Measurements from ENCODE around the gene TNRC18.

The TNRC18 gene

DNA sequence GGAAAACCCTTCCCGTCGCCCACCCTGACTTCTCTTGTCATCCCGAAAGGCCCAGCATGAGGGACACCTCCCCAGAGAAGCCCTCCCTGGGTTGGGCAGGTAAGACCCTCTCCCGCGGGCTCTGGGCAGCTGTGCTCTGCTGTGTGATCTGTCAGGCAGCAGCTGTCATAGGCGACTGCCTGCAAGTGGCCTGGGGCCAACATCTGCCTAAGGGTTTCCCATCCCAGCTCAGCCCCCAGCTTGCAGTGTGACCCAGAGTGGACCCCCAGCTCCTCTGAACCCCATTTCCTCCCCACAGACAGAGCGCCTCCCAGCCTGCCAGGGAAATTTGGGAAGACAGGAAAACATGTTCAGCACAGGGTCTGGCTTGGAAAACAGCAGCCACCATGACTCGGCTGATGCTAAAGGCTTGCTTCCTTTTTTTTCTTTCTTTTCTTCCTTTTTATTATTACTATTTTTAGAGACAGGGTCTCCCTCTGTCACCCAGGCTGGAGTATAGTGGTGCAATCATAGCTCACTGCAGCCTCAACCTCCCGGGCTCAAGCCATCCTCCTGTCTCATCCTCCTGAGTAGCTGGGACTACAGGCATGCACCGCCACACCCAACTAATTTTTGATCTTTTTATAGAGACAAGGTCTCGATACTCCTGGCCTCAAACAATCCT is 18.3 kb upstream of the TNRC18 start:
- Histone ChIP-seq H3K9ac (ENCODE audit: low read length) (no peak overlapping the region), H2AFZ (ENCODE audit: low read length) (no peak overlapping the region), H3K4me1 (ENCODE audit: insufficient read depth, low read length, severe bottlenecking) (no peaks in the 10 kb centered on the region), H3K4me3 (ENCODE audit: low read depth, low read length, poor library complexity, severe bottlenecking) (no peak overlapping the region), H3K36me3 (ENCODE audit: insufficient read depth, low read length) (no peaks in the 10 kb centered on the region; the same call in 1 of the 2 replicates), H4K20me1 (ENCODE audit: insufficient read depth, low read length) (no peaks in the 10 kb centered on the region), H3K79me2 (ENCODE audit: insufficient read depth, low read length) (no peaks in the 10 kb centered on the region), H3K9me3 (ENCODE audit: low read length) (no peaks in the 10 kb centered on the region), H3K4me2 (ENCODE audit: low read length) (no peak overlapping the region), H3K9me2 (ENCODE audit: low read depth, low read length) (no peaks in the 10 kb centered on the region), H3K27me3 (ENCODE audit: insufficient read depth, low read length) (peaks cover 7% of the 10 kb centered on the region; the same call in 1 of the 2 replicates), H3K27ac (ENCODE audit: low read depth, low read length, poor library complexity, severe bottlenecking) (no peak overlapping the region), H3F3A (ENCODE audit: insufficient read depth, low read length) (no peaks in the 10 kb centered on the region)
- no peak for TF ChIP-seq EZH2 (IDR thresholded peaks at IDR 0.05; ENCODE audit: borderline replicate concordance, low read length)
- TF ChIP-seq, protein P1, sequence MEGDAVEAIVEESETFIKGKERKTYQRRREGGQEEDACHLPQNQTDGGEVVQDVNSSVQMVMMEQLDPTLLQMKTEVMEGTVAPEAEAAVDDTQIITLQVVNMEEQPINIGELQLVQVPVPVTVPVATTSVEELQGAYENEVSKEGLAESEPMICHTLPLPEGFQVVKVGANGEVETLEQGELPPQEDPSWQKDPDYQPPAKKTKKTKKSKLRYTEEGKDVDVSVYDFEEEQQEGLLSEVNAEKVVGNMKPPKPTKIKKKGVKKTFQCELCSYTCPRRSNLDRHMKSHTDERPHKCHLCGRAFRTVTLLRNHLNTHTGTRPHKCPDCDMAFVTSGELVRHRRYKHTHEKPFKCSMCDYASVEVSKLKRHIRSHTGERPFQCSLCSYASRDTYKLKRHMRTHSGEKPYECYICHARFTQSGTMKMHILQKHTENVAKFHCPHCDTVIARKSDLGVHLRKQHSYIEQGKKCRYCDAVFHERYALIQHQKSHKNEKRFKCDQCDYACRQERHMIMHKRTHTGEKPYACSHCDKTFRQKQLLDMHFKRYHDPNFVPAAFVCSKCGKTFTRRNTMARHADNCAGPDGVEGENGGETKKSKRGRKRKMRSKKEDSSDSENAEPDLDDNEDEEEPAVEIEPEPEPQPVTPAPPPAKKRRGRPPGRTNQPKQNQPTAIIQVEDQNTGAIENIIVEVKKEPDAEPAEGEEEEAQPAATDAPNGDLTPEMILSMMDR (IDR thresholded peaks at IDR 0.05; ENCODE audit: low read length): no peak

DNA sequence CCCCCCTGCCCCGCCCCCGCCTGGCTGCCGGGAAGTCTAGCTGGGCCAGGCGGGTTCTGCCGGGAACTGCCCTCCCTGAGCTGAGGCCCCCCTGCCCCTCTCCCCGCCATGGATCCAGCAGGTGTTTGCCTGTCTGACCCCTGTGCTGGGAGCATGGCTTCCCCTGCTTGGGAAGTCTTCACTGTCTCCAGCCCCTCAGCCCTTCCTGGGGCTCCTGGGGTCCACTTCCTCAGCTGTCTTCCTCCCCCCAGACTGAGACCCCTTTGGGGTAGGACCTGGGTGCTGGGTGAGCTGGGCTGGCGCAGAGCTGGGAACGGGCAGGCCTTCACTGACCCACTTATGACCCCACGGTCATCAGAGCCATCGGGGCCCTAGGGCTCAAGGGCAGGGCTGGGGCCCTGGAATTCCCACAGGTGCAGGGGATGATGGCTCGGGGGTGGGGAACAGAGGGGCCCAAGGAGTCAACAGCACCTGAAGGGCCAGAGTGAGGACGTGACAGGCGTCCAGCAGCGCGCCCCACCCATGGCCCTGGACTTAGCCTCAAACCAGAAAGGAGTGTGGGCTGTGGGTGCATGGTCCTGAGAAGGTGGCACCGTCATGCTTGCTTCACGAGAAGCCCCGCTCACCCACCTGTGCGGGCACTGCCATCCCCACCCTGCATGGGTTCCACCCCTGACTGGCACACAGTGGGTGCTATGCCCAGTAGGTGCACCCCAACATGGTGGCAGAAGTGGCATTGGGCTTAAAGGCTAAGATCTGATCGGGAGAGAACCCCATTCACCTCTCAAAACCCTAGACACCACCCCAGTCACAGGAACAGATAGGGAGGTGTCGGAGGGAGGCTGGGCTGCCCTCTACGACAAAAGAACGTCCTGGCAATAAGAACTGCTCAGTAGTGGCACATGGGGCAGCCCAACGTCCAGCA is 16.2 kb upstream of the TNRC18 start:
- Histone ChIP-seq H3K4me2 (ENCODE audit: low read length) (no peak overlapping the region), H3K4me1 (ENCODE audit: insufficient read depth, low read length, severe bottlenecking) (no peaks in the 10 kb centered on the region), H3K9me2 (ENCODE audit: low read depth, low read length) (no peaks in the 10 kb centered on the region), H4K20me1 (ENCODE audit: insufficient read depth, low read length) (no peaks in the 10 kb centered on the region), H3K4me3 (ENCODE audit: low read depth, low read length, poor library complexity, severe bottlenecking) (no peak overlapping the region), H3K27me3 (ENCODE audit: insufficient read depth, low read length) (peaks cover 15% of the 10 kb centered on the region; the same call in 1 of the 2 replicates), H3K9ac (ENCODE audit: low read length) (no peak overlapping the region), H3K27ac (ENCODE audit: low read depth, low read length, poor library complexity, severe bottlenecking) (no peak overlapping the region), H3K36me3 (ENCODE audit: insufficient read depth, low read length) (no peaks in the 10 kb centered on the region; the same call in 1 of the 2 replicates), H3K79me2 (ENCODE audit: insufficient read depth, low read length) (no peaks in the 10 kb centered on the region), H3K9me3 (ENCODE audit: low read length) (no peaks in the 10 kb centered on the region), H3F3A (ENCODE audit: insufficient read depth, low read length) (no peaks in the 10 kb centered on the region), H2AFZ (ENCODE audit: low read length) (no peak overlapping the region)
- TF ChIP-seq, protein P1 (IDR thresholded peaks at IDR 0.05; ENCODE audit: low read length): no peak
- no peak for TF ChIP-seq EZH2 (IDR thresholded peaks at IDR 0.05; ENCODE audit: borderline replicate concordance, low read length)

DNA sequence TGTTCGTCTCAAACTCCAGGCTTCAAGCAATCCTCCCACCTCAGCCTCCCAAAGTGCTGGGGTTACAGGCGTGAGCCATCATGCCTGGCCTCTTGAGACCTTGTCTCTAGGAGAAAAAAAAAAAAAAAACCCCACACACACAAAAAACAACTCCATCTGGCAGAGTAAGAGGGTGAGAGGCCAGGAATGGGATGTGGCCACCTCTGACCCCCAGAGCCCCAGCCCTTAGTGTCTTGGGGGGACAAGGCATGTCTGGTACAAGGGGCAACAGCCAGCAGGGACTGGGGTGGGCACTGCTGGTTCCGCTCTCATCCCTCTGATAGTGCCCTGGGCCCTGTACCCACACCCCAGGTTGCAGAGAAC is 15.6 kb upstream of the TNRC18 start:
- no peaks in the 10 kb centered on the region for H3F3A ChIP-seq (ENCODE audit: insufficient read depth, low read length)
- no peaks in the 10 kb centered on the region; the same call in 1 of the 2 replicates for H3K36me3 ChIP-seq (ENCODE audit: insufficient read depth, low read length)
- H3K4me1 ChIP-seq (ENCODE audit: insufficient read depth, low read length, severe bottlenecking): no peaks in the 10 kb centered on the region
- no peaks in the 10 kb centered on the region for H4K20me1 ChIP-seq (ENCODE audit: insufficient read depth, low read length)
- TF ChIP-seq, protein P1 (IDR thresholded peaks at IDR 0.05; ENCODE audit: low read length): no peak
- H3K9me2 ChIP-seq (ENCODE audit: low read depth, low read length): no peaks in the 10 kb centered on the region
- no peak overlapping the region for H3K27ac ChIP-seq (ENCODE audit: low read depth, low read length, poor library complexity, severe bottlenecking)
- H3K4me2 ChIP-seq (ENCODE audit: low read length): no peak overlapping the region
- H3K9ac ChIP-seq (ENCODE audit: low read length): no peak overlapping the region
- no peak overlapping the region for H2AFZ ChIP-seq (ENCODE audit: low read length)
- H3K27me3 ChIP-seq (ENCODE audit: insufficient read depth, low read length): peaks cover 19% of the 10 kb centered on the region; the same call in 1 of the 2 replicates
- no peaks in the 10 kb centered on the region for H3K9me3 ChIP-seq (ENCODE audit: low read length)
- H3K4me3 ChIP-seq (ENCODE audit: low read depth, low read length, poor library complexity, severe bottlenecking): no peak overlapping the region
- H3K79me2 ChIP-seq (ENCODE audit: insufficient read depth, low read length): no peaks in the 10 kb centered on the region
